ENCODE data around the gene PRKCE. TPM values are rescaled to one million over a fixed set of nuclear protein-coding genes. Genes with fewer than 3 reads are reported as not detected.

Gene PRKCE
- total RNA-seq, 4 donors from 2014 or later, result 5.9 to 21.2 (median 18.5) TPM

- peak overlapping the region; percentile 45 to 69 (median 64) for H3K27ac ChIP-seq
- TF ChIP-seq POLR2AphosphoS5 (IDR thresholded peaks at IDR 0.05), result no peak
- no peak overlapping the region for H3K4me3 ChIP-seq
- H3K27me3 ChIP-seq, result no peaks in the 10 kb centered on the region
- H3K36me3 ChIP-seq, result peaks cover 0 to 37% of the 10 kb centered on the region in 2 donors
- H3K9me3 ChIP-seq, result no peaks in the 10 kb centered on the region
- peaks cover 2 to 28% (median 18%) of the 10 kb centered on the region in 3 donors for H3K4me1 ChIP-seq
- WGBS, 2 donors (ENCODE audit: low coverage in 1 of 2), result 43 to 50% methylated on average over 7 to 8 of the region's 8 CpGs
- peak; percentile 58 for ATAC-seq
Observed at GRCh38 chr2:46001741-46002506, 350.4 kb downstream of the PRKCE start.

DNA sequence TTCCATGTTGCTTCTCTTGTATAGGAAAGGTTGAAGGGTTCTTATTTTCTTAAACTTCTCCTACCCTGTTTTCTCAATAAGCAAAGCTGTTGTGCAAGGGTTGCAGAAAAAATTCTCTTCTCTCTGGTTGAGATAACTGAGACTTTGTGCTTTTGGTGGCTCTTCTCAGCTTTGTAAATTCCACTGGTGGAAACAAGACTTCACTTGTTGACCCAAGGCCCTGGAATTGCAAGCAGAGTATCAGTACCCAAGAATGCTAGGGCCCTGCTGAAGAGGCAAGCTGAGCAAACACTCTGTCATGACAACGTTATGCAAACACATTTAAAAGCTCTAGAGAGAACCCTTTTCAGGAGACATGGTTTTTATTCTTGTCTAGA, 351.0 kb downstream of the PRKCE start:
- peaks cover 2 to 28% (median 18%) of the 10 kb centered on the region in 3 donors for H3K4me1 ChIP-seq
- no peak overlapping the region for H3K4me3 ChIP-seq
- 38 to 100% methylated on average over 1 of the region's 1 CpG for WGBS, 2 donors (ENCODE audit: low coverage in 1 of 2)
- H3K27me3 ChIP-seq, result no peaks in the 10 kb centered on the region
- H3K27ac ChIP-seq, result peak overlapping the region; percentile 45 to 69 (median 64)
- TF ChIP-seq EP300 (IDR thresholded peaks at IDR 0.05) (no peak), POLR2AphosphoS5 (IDR thresholded peaks at IDR 0.05) (no peak), POLR2A (IDR thresholded peaks at IDR 0.05) (no peak)
- TF ChIP-seq, protein P1, sequence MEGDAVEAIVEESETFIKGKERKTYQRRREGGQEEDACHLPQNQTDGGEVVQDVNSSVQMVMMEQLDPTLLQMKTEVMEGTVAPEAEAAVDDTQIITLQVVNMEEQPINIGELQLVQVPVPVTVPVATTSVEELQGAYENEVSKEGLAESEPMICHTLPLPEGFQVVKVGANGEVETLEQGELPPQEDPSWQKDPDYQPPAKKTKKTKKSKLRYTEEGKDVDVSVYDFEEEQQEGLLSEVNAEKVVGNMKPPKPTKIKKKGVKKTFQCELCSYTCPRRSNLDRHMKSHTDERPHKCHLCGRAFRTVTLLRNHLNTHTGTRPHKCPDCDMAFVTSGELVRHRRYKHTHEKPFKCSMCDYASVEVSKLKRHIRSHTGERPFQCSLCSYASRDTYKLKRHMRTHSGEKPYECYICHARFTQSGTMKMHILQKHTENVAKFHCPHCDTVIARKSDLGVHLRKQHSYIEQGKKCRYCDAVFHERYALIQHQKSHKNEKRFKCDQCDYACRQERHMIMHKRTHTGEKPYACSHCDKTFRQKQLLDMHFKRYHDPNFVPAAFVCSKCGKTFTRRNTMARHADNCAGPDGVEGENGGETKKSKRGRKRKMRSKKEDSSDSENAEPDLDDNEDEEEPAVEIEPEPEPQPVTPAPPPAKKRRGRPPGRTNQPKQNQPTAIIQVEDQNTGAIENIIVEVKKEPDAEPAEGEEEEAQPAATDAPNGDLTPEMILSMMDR (IDR thresholded peaks at IDR 0.05), result no peak
- ATAC-seq, result peak; percentile 43
- no peaks in the 10 kb centered on the region for H3K9me3 ChIP-seq
- peaks cover 0 to 43% of the 10 kb centered on the region in 2 donors for H3K36me3 ChIP-seq

DNA sequence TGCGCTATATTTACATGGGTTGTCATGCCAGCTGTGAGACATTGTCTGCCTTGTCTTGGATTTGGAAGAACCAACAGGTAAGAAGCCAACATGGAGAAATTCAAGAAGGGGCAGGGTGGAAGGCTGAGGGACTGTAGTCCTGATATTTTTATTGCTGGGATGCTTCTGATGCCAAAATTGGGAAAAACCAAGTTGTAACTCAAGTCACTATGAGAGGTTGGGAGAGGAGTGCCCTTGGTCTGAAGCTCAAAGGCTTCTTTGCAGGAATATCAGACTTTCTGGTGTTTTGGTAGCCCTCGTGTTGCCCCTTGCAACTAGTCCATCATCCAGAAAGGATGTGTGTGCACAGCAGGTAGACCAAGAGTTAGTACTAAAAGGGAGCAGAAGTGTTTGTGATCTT, 351.5 kb downstream of the PRKCE start:
- Histone ChIP-seq H3K27ac (peak overlapping the region in 3 of 4 donors; percentile 59 to 69 (median 69)), H3K9me3 (no peaks in the 10 kb centered on the region), H3K36me3 (peaks cover 0 to 47% of the 10 kb centered on the region in 2 donors), H3K4me3 (no peak overlapping the region), H3K4me1 (peaks cover 2 to 28% (median 18%) of the 10 kb centered on the region in 3 donors), H3K27me3 (no peaks in the 10 kb centered on the region)
- ATAC-seq, result no peak
- TF ChIP-seq POLR2A (IDR thresholded peaks at IDR 0.05) (no peak), POLR2AphosphoS5 (IDR thresholded peaks at IDR 0.05) (no peak), EP300 (IDR thresholded peaks at IDR 0.05) (no peak)
- TF ChIP-seq, protein P1 (IDR thresholded peaks at IDR 0.05), result no peak
- WGBS, 2 donors (ENCODE audit: low coverage in 1 of 2), result 100% methylated on average over 2 of the region's 2 CpGs; no CpG with 5 or more reads in 1 of the 2 donors

GRCh38 chr2:46003903-46004473, 352.5 kb downstream of the PRKCE start:
- Histone ChIP-seq H3K9me3 (no peaks in the 10 kb centered on the region), H3K4me1 (peaks cover 2 to 28% (median 18%) of the 10 kb centered on the region in 3 donors), H3K27me3 (no peaks in the 10 kb centered on the region), H3K27ac (no peak overlapping the region), H3K4me3 (no peak overlapping the region), H3K36me3 (peaks cover 0 to 56% of the 10 kb centered on the region in 2 donors)
- ATAC-seq, result no peak
- TF ChIP-seq EP300 (IDR thresholded peaks at IDR 0.05), result no peak
- TF ChIP-seq POLR2A (IDR thresholded peaks at IDR 0.05), result no peak
- TF ChIP-seq, protein P1 (IDR thresholded peaks at IDR 0.05), result no peak
- no peak for TF ChIP-seq POLR2AphosphoS5 (IDR thresholded peaks at IDR 0.05)
- 61 to 77% methylated on average over 7 to 9 of the region's 9 CpGs for WGBS, 2 donors (ENCODE audit: low coverage in 1 of 2)

DNA sequence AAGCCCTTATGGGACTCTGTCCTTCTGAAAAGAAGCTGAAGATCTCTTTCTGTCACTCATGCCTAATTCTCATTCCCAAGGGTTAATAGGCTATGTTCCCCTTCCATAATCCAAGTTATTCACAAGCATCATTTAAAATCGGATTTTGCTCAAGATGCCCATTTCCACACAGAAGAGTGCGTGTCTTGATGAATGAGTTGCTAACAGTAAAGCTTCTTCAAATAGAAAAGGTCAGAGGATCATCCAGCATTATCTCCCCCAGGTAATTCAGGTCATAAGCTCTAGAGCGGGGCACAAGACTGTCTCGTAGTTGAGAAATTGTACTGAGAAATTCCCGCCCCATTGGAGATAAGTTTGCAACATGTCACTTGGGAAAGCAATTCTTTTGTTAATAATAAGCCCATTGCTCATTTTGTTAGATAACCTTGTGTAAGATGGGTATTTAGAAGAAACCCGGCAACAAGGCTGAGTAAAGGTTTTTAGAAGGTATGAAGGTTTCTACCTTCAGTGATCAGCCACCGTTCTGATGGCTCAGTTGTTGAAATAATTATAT, 355.1 kb downstream of the PRKCE start:
- TF ChIP-seq POLR2AphosphoS5 (IDR thresholded peaks at IDR 0.05), result no peak
- TF ChIP-seq EP300 (IDR thresholded peaks at IDR 0.05), result no peak
- TF ChIP-seq POLR2A (IDR thresholded peaks at IDR 0.05), result no peak
- TF ChIP-seq, protein P1 (IDR thresholded peaks at IDR 0.05), result no peak
- H3K27me3 ChIP-seq, result no peaks in the 10 kb centered on the region
- no peak overlapping the region for H3K4me3 ChIP-seq
- peaks cover 0 to 17% (median 12%) of the 10 kb centered on the region in 3 donors for H3K4me1 ChIP-seq
- ATAC-seq, result no peak
- H3K9me3 ChIP-seq, result no peaks in the 10 kb centered on the region
- WGBS, 2 donors (ENCODE audit: low coverage in 1 of 2), result 88 to 90% methylated on average over 3 to 6 of the region's 7 CpGs
- peaks cover 0 to 69% of the 10 kb centered on the region in 2 donors for H3K36me3 ChIP-seq
- H3K27ac ChIP-seq, result no peak overlapping the region
